ENCODE measurements around the gene TRIM26. TPM values are rescaled to one million over a fixed set of nuclear protein-coding genes. Genes with fewer than 3 reads are reported as not detected.
A peak's percentile ranks its signal among the peaks of the same experiment; 100 is the strongest.

Gene TRIM26
- total and polyA plus RNA-seq, 2 of the 13 experiments (the other 11 are each of a cell fraction or from before 2014, with no cell fraction given): 27.1 to 38.7 TPM

GRCh38 chr6:30135757-30136156 is 77.4 kb downstream of the TRIM26 start, which contains the start of gene TRIM40 (continued):
- TF ChIP-seq NCOR1 (IDR thresholded peaks at IDR 0.05; ENCODE audit: borderline replicate concordance, low read length): peak; percentile 77; the same call in 1 of the 2 replicates
- no peak for TF ChIP-seq GZF1 (CRISPR knock-in tag; IDR thresholded peaks at IDR 0.05)
- 0 out of 2 replicates have a peak, but pooled peaks have one; percentile 22 for TF ChIP-seq HMG20B (CRISPR knock-in tag; conservative IDR thresholded peaks at IDR 0.05)
- TF ChIP-seq TRAFD1 (CRISPR knock-in tag; IDR thresholded peaks at IDR 0.05; ENCODE audit: borderline replicate concordance): no peak
- 0 out of 2 replicates have a peak, but pooled peaks have one; percentile 46 for TF ChIP-seq ZBTB21 (CRISPR knock-in tag; IDR thresholded peaks at IDR 0.05)
- no peak for TF ChIP-seq REXO4 (CRISPR knock-in tag; IDR thresholded peaks at IDR 0.05; ENCODE audit: borderline replicate concordance)
- no peak; the same call in 1 of the 2 replicates for TF ChIP-seq ZBTB25 (CRISPR knock-in tag; IDR thresholded peaks at IDR 0.05)
- 0 out of 2 replicates have a peak, but pooled peaks have one; percentile 19 for TF ChIP-seq ELF3 (CRISPR knock-in tag; IDR thresholded peaks at IDR 0.05)
- TF ChIP-seq ZNF253 (CRISPR knock-in tag; IDR thresholded peaks at IDR 0.05; ENCODE audit: borderline replicate concordance): 0 out of 2 replicates have a peak, but pooled peaks have one; percentile 39
- TF ChIP-seq ZBTB7A (CRISPR knock-in tag; IDR thresholded peaks at IDR 0.05): no peak
- no peak for TF ChIP-seq DDIT3 (CRISPR knock-in tag; IDR thresholded peaks at IDR 0.05)
- TF ChIP-seq ZNF30 (CRISPR knock-in tag; IDR thresholded peaks at IDR 0.05): no peak
- TF ChIP-seq ZSCAN9 (CRISPR knock-in tag; IDR thresholded peaks at IDR 0.05; ENCODE audit: borderline replicate concordance): no peak
- no peak for TF ChIP-seq NFE2L1 (CRISPR knock-in tag; IDR thresholded peaks at IDR 0.05; ENCODE audit: borderline replicate concordance)
- TF ChIP-seq RFX3 (CRISPR knock-in tag; IDR thresholded peaks at IDR 0.05): 0 out of 2 replicates have a peak, but pooled peaks have one; percentile 13
- TF ChIP-seq HNRNPUL1 (IDR thresholded peaks at IDR 0.05; ENCODE audit: low read depth, low read length): no peak
- TF ChIP-seq TBX2 (CRISPR knock-in tag; IDR thresholded peaks at IDR 0.05; ENCODE audit: borderline replicate concordance): 0 out of 2 replicates have a peak, but pooled peaks have one; percentile 32
- peak; percentile 24; the same call in 1 of the 2 replicates for TF ChIP-seq SOX5 (CRISPR knock-in tag; IDR thresholded peaks at IDR 0.05; ENCODE audit: borderline replicate concordance)
- 0 out of 2 replicates have a peak, but pooled peaks have one; percentile 36 for TF ChIP-seq ZNF503 (CRISPR knock-in tag; IDR thresholded peaks at IDR 0.05)
- no peak for TF ChIP-seq ZNF44 (CRISPR knock-in tag; IDR thresholded peaks at IDR 0.05)
- no peak for TF ChIP-seq HNF1A (IDR thresholded peaks at IDR 0.05; ENCODE audit: low read depth)
- TF ChIP-seq HNF1A (CRISPR knock-in tag; IDR thresholded peaks at IDR 0.05; ENCODE audit: borderline replicate concordance): no peak
